SK-N-SH (cell line): ENCODE data around the gene SGF29.

ENCODE experiments used
- CTCF ChIP-seq: fragments of 200-600 bp; sonication (generic); IDR thresholded peaks from 2 replicates; pipeline ENCODE4 v1.6.1; 2017; ENCODE audit warnings: antibody characterized with exemption, mild to moderate bottlenecking, moderate library complexity
- TAF1 ChIP-seq: IDR thresholded peaks from 2 replicates; pipeline ENCODE4 v1.6.1; 2012; ENCODE audit warnings: low read depth, mild to moderate bottlenecking, low read length, moderate library complexity, borderline replicate concordance

DNA sequence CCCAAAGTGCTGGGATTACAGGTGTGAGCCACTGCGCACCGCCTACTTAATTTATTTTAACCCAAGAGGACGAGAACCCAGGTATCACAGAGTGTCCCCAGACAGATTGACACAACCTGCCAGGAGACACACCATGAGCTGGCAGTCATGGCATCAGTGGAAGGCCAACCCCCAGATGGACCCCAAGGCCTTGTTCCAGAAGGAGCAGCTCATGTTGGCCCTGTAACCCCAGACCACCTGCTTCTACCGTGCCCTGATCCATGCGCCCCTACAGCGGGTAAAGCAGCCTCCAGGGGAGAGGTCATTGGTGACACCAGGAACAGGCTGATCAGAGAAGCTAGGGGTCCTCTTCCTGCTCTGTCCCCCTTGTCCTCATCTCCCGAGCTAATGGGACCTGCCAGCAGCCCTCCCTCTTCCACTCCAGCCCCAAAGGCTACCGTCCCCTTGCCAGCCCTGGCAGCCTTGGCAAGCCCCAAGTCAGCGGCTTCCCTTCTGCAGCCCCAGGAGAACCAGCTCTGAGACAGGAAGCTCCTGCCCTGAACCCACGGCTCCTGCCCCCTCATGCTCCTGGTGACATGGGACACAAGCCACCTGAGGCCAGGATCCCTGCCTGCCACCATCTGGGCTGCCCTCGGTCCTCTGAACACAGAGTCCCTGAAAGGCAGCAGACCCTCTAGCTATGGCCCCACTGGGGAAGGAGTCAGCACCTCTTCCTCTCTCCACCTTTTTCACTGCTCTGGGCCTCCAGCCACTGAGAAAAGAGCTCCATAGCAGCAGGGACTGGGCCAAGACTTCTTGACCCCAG lies 49.9 kb downstream of the SGF29 start:
- TF ChIP-seq CTCF, result no peak
- no peak for TF ChIP-seq TAF1
